Liver (tissue), 9 donors: ENCODE results near the gene C11orf68. TPM values are rescaled to one million over a fixed set of nuclear protein-coding genes. Genes with fewer than 3 reads are reported as not detected.

Source experiments
- DNase-seq: peaks from one replicate; pipeline ENCODE4 v3.0.0-alpha.2; 2017; ENCODE audit warnings: low spot score
- H3K27ac ChIP-seq, 2 donors: one replicate each; pipeline ENCODE4 v1.7.0; 2013; ENCODE audit warnings: inconsistent platforms in 2 of 2, low read length in 2 of 2, control low read depth in 1 of 2, low read depth in 1 of 2, mild to moderate bottlenecking in 1 of 2
- H3K27me3 ChIP-seq, 4 donors: one replicate each; pipeline versions ENCODE4 v1.6.1 to v1.7.0; 2013; ENCODE audit warnings: low read length in 3 of 4, inconsistent platforms in 1 of 4, mild to moderate bottlenecking in 1 of 4, moderate library complexity in 1 of 4; ENCODE audit not compliant: control insufficient read depth in 4 of 4, insufficient read depth in 4 of 4
- H3K36me3 ChIP-seq, 4 donors: one replicate each; pipeline versions ENCODE4 v1.6.1 to v1.7.0; 2013; ENCODE audit warnings: low read length in 3 of 4, mild to moderate bottlenecking in 3 of 4, low read depth in 1 of 4, moderate library complexity in 1 of 4; ENCODE audit not compliant: control insufficient read depth in 4 of 4, insufficient read depth in 3 of 4
- H3K4me1 ChIP-seq, 4 donors: one replicate each; pipeline versions ENCODE4 v1.6.1 to v1.7.0; 2013; ENCODE audit warnings: low read length in 3 of 4, mild to moderate bottlenecking in 3 of 4, moderate library complexity in 1 of 4; ENCODE audit not compliant: control insufficient read depth in 4 of 4, insufficient read depth in 4 of 4
- H3K4me3 ChIP-seq, 3 donors: one replicate each; pipeline versions ENCODE4 v1.6.1 to v1.7.0; 2013; ENCODE audit warnings: low read length in 3 of 3, control low read depth in 1 of 3, low read depth in 1 of 3, mild to moderate bottlenecking in 1 of 3
- H3K9ac ChIP-seq, 2 donors: one replicate each; pipeline ENCODE4 v1.7.0; 2013; ENCODE audit warnings: low read length in 2 of 2, mild to moderate bottlenecking in 2 of 2, moderate library complexity in 2 of 2, control low read depth in 1 of 2, low read depth in 1 of 2
- H3K9me3 ChIP-seq, 4 donors: one replicate each; pipeline versions ENCODE4 v1.6.1 to v1.7.0; 2013; ENCODE audit warnings: low read length in 3 of 4; ENCODE audit not compliant: control insufficient read depth in 4 of 4
- FOXA1 ChIP-seq: IDR thresholded peaks from 2 replicates; pipeline ENCODE4 v1.6.1; 2016; ENCODE audit warnings: antibody characterized with exemption
- FOXA2 ChIP-seq: IDR thresholded peaks from 2 replicates; pipeline ENCODE4 v1.6.1; 2016; ENCODE audit warnings: antibody characterized with exemption
- GABPA ChIP-seq, 2 donors: IDR thresholded peaks in 1 of 2; conservative IDR thresholded peaks in 1 of 2; 2 replicates each; pipeline ENCODE4 v1.6.1; 2016; ENCODE audit warnings: antibody characterized with exemption in 2 of 2, mild to moderate bottlenecking in 1 of 2, moderate library complexity in 1 of 2
- HNF4A ChIP-seq, 2 donors: conservative IDR thresholded peaks; 2 replicates each; pipeline ENCODE4 v1.6.1; 2016; ENCODE audit warnings: antibody characterized with exemption in 2 of 2, mild to moderate bottlenecking in 2 of 2
- HNF4G ChIP-seq: IDR thresholded peaks from 2 replicates; pipeline ENCODE4 v1.6.1; 2016; ENCODE audit warnings: antibody characterized with exemption
- JUND ChIP-seq, 2 donors: IDR thresholded peaks; 2 replicates each; pipeline ENCODE4 v1.6.1; 2016; ENCODE audit warnings: antibody characterized with exemption in 2 of 2
- NR2F2 ChIP-seq: IDR thresholded peaks from 2 replicates; pipeline ENCODE4 v1.6.1; 2016; ENCODE audit warnings: antibody characterized with exemption
- RAD21 ChIP-seq, 2 donors: IDR thresholded peaks; 2 replicates each; pipeline ENCODE4 v1.6.1; 2016; ENCODE audit warnings: antibody characterized with exemption in 2 of 2, mild to moderate bottlenecking in 2 of 2
- RXRA ChIP-seq, 2 donors: IDR thresholded peaks; 2 replicates each; pipeline ENCODE4 v1.6.1; 2017 to 2018; ENCODE audit warnings: antibody characterized with exemption in 2 of 2, mild to moderate bottlenecking in 1 of 2
- SP1 ChIP-seq: IDR thresholded peaks from 2 replicates; pipeline ENCODE4 v1.6.1; 2018; ENCODE audit warnings: antibody characterized with exemption, mild to moderate bottlenecking
- TAF1 ChIP-seq: conservative IDR thresholded peaks from 2 replicates; pipeline ENCODE4 v1.6.1; 2016; ENCODE audit warnings: antibody characterized with exemption, mild to moderate bottlenecking
- YY1 ChIP-seq: IDR thresholded peaks from 2 replicates; pipeline ENCODE4 v1.6.1; 2016; ENCODE audit warnings: antibody characterized with exemption, mild to moderate bottlenecking
- WGBS: extraction: QIAGEN DNeasy Blood & Tissue Kit; methylation state at CpG from one replicate; pipeline ENCODE4 v1.1.7; 2013; 5-methylcytosine and 5-hydroxymethylcytosine counted together
- polyA plus RNA-seq, 2 donors: library from polyadenylated mRNA; stranded (reverse) in 1 of 2; unstranded in 1 of 2; fragments of 200-250 nt in 1 of 2; fragments of >200 nt in 1 of 2; fragmentation: Nextera tagmentation in 1 of 2; extraction: Ambion mirVana in 1 of 2; gene quantifications; one replicate each; pipeline versions ENCODE4 v1.2.1 to v1.2.3, GENCODE V29; 2013 to 2015
- total RNA-seq, 2 donors: library from RNA; depleted of rRNA; stranded (reverse); fragments of >200 nt; gene quantifications; one replicate each; pipeline ENCODE4 v1.2.3, GENCODE V29; 2014
- TF ChIP-seq, protein P1 (sequence below): fragments of 150-350 bp; IDR thresholded peaks from 2 replicates; pipeline ENCODE4 v1.5.1; 2017; ENCODE audit warnings: improper control_type of control experiment, low read depth, low read length; ENCODE audit not compliant: missing input control
- TF ChIP-seq, protein P2 (sequence below): IDR thresholded peaks from 2 replicates; pipeline ENCODE4 v1.6.1; 2016; ENCODE audit warnings: antibody characterized with exemption, mild to moderate bottlenecking
- TF ChIP-seq, protein P3 (sequence below): IDR thresholded peaks from 2 replicates; pipeline ENCODE4 v1.6.1; 2016; ENCODE audit warnings: antibody characterized with exemption
- TF ChIP-seq, protein P4 (sequence below): IDR thresholded peaks from 2 replicates; pipeline ENCODE4 v1.6.1; 2016; ENCODE audit warnings: antibody characterized with exemption
- TF ChIP-seq, protein P5 (sequence below): IDR thresholded peaks from 2 replicates; pipeline ENCODE4 v1.6.1; 2016; ENCODE audit warnings: antibody characterized with exemption
- donor health status: healthy.
- donor health status: healthy.
- donor health status: healthy.
- donor health status: healthy.
- donor health status: healthy.

The C11orf68 gene
- total and polyA plus RNA-seq, 4 donors, result 4.4 to 15.4 (median 11.2) TPM

DNA sequence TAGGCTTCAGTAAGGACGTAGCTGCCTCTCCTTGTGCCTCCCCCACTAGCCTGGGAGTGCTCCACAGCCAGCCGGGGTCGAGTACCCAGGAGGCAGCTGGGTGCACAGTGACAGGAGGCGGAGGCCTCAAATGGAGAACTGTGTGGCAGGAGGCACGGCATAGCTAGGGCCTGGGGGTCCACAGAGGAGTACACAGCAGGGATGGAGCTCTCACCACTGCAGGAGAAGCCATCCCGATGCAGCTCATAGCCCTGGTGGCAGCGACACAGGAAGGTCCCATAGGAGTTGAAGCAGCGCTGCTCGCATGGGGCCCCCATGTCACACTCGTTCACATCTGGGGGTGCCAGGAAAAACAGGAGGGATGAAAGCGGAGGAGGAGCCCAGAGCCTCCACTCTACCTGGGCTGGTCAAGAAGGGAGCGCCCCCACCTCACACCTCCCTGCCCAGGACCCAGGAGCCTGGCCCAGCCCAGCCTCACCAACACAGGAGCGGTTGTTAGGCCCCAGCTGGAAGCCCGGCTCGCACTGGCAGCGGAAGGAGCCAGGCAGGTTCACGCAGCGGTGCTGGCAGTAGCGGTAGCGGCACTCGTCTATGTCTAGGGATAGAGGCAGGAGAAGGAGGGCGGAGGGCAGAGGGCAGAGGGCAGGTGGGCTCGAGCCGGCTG, 49.1 kb downstream of the C11orf68 start:
- peaks cover 0 to 20% (median 6%) of the 10 kb centered on the region in 4 donors for H3K4me1 ChIP-seq
- H3K9me3 ChIP-seq, result no peaks in the 10 kb centered on the region
- H3K9ac ChIP-seq, result no peak overlapping the region
- DNase-seq, result no peak
- no peak overlapping the region for H3K27ac ChIP-seq
- H3K36me3 ChIP-seq, result peaks cover 6 to 25% (median 8%) of the 10 kb centered on the region in 4 donors
- WGBS, result 83% methylated on average over 24 of the region's 24 CpGs
- H3K4me3 ChIP-seq, result no peak overlapping the region
- H3K27me3 ChIP-seq, result no peaks in the 10 kb centered on the region
- no peak for TF ChIP-seq NR2F2
- TF ChIP-seq, protein P1, sequence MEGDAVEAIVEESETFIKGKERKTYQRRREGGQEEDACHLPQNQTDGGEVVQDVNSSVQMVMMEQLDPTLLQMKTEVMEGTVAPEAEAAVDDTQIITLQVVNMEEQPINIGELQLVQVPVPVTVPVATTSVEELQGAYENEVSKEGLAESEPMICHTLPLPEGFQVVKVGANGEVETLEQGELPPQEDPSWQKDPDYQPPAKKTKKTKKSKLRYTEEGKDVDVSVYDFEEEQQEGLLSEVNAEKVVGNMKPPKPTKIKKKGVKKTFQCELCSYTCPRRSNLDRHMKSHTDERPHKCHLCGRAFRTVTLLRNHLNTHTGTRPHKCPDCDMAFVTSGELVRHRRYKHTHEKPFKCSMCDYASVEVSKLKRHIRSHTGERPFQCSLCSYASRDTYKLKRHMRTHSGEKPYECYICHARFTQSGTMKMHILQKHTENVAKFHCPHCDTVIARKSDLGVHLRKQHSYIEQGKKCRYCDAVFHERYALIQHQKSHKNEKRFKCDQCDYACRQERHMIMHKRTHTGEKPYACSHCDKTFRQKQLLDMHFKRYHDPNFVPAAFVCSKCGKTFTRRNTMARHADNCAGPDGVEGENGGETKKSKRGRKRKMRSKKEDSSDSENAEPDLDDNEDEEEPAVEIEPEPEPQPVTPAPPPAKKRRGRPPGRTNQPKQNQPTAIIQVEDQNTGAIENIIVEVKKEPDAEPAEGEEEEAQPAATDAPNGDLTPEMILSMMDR, result no peak
- TF ChIP-seq HNF4A (conservative IDR thresholded peaks at IDR 0.05), result no peak
- TF ChIP-seq, protein P2, sequence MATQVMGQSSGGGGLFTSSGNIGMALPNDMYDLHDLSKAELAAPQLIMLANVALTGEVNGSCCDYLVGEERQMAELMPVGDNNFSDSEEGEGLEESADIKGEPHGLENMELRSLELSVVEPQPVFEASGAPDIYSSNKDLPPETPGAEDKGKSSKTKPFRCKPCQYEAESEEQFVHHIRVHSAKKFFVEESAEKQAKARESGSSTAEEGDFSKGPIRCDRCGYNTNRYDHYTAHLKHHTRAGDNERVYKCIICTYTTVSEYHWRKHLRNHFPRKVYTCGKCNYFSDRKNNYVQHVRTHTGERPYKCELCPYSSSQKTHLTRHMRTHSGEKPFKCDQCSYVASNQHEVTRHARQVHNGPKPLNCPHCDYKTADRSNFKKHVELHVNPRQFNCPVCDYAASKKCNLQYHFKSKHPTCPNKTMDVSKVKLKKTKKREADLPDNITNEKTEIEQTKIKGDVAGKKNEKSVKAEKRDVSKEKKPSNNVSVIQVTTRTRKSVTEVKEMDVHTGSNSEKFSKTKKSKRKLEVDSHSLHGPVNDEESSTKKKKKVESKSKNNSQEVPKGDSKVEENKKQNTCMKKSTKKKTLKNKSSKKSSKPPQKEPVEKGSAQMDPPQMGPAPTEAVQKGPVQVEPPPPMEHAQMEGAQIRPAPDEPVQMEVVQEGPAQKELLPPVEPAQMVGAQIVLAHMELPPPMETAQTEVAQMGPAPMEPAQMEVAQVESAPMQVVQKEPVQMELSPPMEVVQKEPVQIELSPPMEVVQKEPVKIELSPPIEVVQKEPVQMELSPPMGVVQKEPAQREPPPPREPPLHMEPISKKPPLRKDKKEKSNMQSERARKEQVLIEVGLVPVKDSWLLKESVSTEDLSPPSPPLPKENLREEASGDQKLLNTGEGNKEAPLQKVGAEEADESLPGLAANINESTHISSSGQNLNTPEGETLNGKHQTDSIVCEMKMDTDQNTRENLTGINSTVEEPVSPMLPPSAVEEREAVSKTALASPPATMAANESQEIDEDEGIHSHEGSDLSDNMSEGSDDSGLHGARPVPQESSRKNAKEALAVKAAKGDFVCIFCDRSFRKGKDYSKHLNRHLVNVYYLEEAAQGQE, result no peak
- TF ChIP-seq, protein P3, sequence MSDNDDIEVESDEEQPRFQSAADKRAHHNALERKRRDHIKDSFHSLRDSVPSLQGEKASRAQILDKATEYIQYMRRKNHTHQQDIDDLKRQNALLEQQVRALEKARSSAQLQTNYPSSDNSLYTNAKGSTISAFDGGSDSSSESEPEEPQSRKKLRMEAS, result no peak
- TF ChIP-seq RXRA (IDR thresholded peaks at IDR 0.05), result no peak
- TF ChIP-seq, protein P4, sequence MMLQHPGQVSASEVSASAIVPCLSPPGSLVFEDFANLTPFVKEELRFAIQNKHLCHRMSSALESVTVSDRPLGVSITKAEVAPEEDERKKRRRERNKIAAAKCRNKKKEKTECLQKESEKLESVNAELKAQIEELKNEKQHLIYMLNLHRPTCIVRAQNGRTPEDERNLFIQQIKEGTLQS, result no peak
- no peak for TF ChIP-seq TAF1
- no peak for TF ChIP-seq JUND (IDR thresholded peaks at IDR 0.05)
- no peak for TF ChIP-seq FOXA1
- TF ChIP-seq SP1, result no peak
- TF ChIP-seq RAD21 (IDR thresholded peaks at IDR 0.05), result no peak
- no peak for TF ChIP-seq YY1
- TF ChIP-seq GABPA (IDR thresholded peaks at IDR 0.05 in 1 of 2, conservative IDR thresholded peaks at IDR 0.05 in 1 of 2), result no peak
- TF ChIP-seq FOXA2, result no peak
- no peak for TF ChIP-seq HNF4G

DNA sequence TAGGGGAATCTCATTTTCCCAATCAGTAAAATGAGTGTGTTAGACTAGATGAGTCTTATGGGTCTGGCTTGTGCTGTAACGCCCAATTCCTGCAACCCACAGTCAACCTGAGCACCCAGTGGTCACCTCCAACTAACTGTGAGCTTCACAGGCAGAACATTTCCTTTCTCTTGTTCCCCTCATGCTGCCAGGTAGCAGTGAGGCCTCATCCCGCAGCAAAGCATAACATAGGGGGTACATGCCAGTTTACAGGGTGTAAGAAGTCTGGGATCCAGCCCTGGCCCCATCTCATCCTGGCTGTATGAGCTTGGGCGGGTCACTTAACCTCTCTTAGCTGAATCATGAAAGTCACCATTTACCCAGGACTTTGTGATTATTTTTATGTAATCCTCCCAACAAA, 50.0 kb downstream of the C11orf68 start:
- peaks cover 11 to 34% (median 12%) of the 10 kb centered on the region in 4 donors for H3K36me3 ChIP-seq
- no peaks in the 10 kb centered on the region for H3K27me3 ChIP-seq
- no peaks in the 10 kb centered on the region for H3K9me3 ChIP-seq
- no peak overlapping the region for H3K27ac ChIP-seq
- DNase-seq, result no peak
- no peak overlapping the region for H3K4me3 ChIP-seq
- 95% methylated on average over 3 of the region's 3 CpGs for WGBS
- peaks cover 0 to 20% (median 6%) of the 10 kb centered on the region in 4 donors for H3K4me1 ChIP-seq
- H3K9ac ChIP-seq, result no peak overlapping the region
- TF ChIP-seq GABPA (IDR thresholded peaks at IDR 0.05 in 1 of 2, conservative IDR thresholded peaks at IDR 0.05 in 1 of 2), result no peak
- TF ChIP-seq, protein P5, sequence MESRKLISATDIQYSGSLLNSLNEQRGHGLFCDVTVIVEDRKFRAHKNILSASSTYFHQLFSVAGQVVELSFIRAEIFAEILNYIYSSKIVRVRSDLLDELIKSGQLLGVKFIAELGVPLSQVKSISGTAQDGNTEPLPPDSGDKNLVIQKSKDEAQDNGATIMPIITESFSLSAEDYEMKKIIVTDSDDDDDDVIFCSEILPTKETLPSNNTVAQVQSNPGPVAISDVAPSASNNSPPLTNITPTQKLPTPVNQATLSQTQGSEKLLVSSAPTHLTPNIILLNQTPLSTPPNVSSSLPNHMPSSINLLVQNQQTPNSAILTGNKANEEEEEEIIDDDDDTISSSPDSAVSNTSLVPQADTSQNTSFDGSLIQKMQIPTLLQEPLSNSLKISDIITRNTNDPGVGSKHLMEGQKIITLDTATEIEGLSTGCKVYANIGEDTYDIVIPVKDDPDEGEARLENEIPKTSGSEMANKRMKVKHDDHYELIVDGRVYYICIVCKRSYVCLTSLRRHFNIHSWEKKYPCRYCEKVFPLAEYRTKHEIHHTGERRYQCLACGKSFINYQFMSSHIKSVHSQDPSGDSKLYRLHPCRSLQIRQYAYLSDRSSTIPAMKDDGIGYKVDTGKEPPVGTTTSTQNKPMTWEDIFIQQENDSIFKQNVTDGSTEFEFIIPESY, result no peak
- TF ChIP-seq JUND (IDR thresholded peaks at IDR 0.05), result no peak
- no peak for TF ChIP-seq SP1
- TF ChIP-seq FOXA1, result no peak
- TF ChIP-seq, protein P1, result no peak
- TF ChIP-seq NR2F2, result no peak
- TF ChIP-seq HNF4A (conservative IDR thresholded peaks at IDR 0.05), result no peak
- no peak for TF ChIP-seq RAD21 (IDR thresholded peaks at IDR 0.05)
- TF ChIP-seq, protein P2, result no peak
- no peak for TF ChIP-seq TAF1
